ENCODE results near the gene TMPRSS7.

Gene TMPRSS7

DNA sequence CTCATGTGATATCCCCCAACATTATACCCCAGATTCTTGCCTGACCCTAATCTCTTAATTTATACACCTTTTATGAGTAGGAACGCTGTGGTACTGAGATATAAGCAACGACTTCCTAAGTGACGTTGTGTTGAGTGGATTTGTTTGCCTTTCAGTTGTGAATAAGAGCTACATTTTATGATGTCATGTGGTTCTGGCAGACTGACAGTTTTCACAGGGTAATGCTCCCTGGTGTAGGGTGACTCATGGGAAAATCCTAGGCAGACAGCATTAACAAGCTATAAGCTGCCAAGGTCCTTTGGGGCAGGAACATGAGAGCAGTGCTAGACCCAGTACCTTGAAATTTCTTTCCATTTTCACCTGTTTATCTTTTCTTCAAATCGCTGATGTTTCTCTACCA lies 62.8 kb downstream of the TMPRSS7 start:
- DNase-seq (ENCODE audit: low spot score), result no peak

GRCh38 chr3:112101916-112102315 lies 67.4 kb downstream of the TMPRSS7 start:
- DNase-seq (ENCODE audit: low spot score), result no peak

GRCh38 chr3:112104774-112105173 lies 70.2 kb downstream of the TMPRSS7 start:
- no peak for DNase-seq (ENCODE audit: low spot score)

DNA sequence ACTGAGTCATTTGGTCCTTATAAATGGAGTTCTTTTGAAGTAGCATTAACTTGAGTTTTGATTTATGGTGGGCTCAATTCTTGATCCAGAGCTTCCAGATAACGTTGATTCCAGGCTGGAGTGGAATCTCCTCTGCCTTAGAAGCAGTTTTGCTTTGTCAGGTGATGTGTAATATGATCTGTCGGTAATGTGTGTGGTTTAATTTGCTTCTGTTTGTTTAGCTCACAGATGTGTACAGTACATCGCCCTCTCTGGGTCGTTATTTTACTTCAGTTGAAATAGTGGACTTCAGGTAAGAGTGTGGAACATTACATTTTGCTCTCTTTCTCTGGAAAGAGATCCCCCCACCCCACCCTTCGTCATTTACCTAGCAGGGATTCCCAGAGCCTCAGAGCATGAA lies 74.8 kb downstream of the TMPRSS7 start:
- DNase-seq (ENCODE audit: low spot score), result no peak

- peak; percentile 30 for DNase-seq (ENCODE audit: low spot score)
Observed at GRCh38 chr3:112111785-112112402, 77.4 kb downstream of the TMPRSS7 start.

GRCh38 chr3:112114576-112115160 lies 80.1 kb downstream of the TMPRSS7 start:
- no peak for DNase-seq (ENCODE audit: low spot score)

GRCh38 chr3:112115161-112115739 lies 80.7 kb downstream of the TMPRSS7 start:
- no peak for DNase-seq (ENCODE audit: low spot score)

- no peak for DNase-seq (ENCODE audit: low spot score)
Observed at GRCh38 chr3:112115806-112116383, 81.4 kb downstream of the TMPRSS7 start.

DNA sequence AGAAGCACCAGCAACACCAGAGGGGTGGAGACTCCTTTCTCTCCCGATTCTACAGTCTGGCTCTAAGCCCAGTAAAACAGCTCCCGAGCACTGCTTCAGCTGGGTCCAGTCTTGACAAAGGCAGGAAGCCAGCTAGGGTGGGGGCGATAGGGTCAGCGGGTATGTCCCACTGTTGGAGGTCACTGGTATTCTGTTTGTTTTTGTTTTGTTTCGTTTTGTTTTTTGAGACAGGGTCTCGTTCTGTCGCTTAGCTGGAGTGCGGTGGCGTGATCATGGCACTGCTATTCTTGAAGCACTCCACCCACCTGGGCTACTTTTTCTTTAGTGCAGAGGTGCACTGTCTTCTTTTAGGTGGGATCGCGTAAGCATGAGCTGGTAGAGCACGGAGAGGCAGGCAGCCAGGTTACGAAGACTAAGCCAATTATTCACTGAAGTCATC lies 82.2 kb downstream of the TMPRSS7 start:
- no peak for DNase-seq (ENCODE audit: low spot score)

DNA sequence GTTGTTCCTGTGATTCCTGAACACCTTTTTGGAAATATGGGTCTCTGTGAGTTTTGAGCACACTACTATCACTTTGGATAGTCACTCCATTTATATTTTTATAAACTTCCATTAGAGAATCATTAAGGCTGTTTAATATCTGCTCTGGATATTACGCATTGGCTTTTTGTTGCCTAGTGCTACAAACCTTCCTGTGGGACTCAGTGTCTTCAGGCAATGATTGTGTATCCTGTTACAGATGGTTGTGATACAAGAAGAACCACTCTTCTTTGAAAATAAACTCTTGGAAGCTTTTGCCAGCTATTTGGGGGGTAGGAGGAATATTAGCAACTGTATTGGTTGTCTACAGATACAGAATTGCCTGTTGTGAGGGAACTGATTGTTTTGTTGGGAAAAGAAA lies 82.9 kb downstream of the TMPRSS7 start:
- no peak for DNase-seq (ENCODE audit: low spot score)

GRCh38 chr3:112117841-112118571 lies 83.5 kb downstream of the TMPRSS7 start:
- DNase-seq (ENCODE audit: low spot score), result no peak

GRCh38 chr3:112119962-112120836 lies 85.7 kb downstream of the TMPRSS7 start:
- no peak for DNase-seq (ENCODE audit: low spot score)

DNA sequence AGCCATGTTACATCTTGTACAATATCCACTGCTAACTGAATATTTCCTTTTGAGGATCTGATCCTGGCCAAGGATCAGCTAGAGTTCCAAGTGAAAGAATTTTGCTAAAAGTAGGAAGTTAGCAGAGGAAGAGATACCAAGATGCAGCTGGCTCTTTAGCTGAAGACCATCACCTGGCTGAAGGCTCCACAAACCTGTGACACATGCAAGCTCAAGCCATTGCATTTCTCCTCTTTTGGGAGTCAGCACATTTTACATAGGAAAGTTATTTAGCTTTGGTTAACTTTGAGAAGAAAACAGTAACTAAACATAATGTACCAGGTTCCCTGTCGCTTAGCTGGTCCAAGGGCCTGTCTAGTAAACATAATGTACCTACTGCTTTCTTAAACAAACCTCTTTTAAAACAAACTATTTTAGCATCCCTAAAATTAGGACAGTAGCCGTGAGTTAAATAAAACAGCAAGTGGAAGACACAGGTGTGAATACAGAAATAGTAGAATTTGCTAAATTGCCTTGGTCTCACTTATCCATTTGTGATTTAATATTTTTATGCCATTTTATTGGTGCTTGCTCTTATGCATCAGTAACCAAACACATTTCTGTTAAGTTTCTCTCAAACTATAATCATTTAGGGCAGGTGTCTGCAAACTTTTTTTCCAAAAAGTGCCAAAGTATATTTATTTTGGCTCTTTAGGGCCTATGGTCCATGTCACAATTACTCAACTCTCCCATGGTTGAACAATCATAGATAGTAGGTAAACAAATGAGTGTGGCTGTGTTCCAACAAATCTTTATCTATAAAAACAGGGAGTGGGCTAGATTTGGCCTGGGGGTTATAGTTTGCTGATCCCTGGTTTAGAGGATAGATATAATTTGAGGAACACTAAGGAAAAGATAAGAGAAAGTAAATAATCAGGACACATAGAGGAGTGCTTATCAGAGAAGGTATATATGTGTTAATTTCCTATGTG lies 87.3 kb downstream of the TMPRSS7 start:
- DNase-seq (ENCODE audit: low spot score), result no peak

DNA sequence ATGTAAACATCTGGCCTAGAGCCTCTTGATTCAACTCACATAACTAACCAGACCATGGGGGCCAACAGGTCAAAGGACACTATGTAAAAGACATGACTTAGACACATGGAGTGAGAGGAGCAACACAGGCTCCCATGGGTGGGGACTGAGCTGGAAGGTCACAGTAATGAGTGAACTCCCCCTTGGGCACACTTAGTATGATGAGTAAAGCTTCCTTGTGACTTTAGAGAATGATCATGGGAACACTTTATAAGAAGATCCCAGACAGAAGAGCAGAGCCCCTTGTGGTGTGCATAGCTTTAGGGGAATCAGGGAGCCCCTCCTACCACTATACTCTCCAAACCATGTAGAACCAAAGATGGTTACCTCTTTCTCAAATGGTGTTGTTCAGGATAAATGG lies 88.3 kb downstream of the TMPRSS7 start:
- DNase-seq (ENCODE audit: low spot score), result no peak

DNA sequence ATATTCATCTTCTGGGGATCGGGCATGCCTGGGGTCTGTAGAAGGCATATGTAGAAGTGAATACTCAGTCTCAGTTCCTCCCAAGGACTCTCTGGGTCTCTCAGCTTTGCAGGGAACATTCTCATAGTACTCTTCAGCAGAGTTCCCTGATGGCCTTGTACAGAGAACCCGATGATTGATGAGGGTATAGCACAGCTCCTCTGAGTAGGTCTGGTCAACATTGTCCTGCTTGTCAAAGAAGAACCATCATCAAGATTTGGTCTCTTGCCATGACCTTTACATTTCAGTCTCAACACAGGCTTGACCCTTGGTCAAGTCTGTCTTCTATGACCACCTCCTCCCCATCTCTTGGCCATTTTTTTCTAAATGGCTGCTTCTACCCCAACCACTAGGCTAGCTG lies 89.0 kb downstream of the TMPRSS7 start:
- no peak for DNase-seq (ENCODE audit: low spot score)

- DNase-seq (ENCODE audit: low spot score), result no peak
Observed at GRCh38 chr3:112124907-112125607, 90.5 kb downstream of the TMPRSS7 start.

- DNase-seq (ENCODE audit: low spot score), result no peak
Observed at GRCh38 chr3:112126511-112126911, 92.0 kb downstream of the TMPRSS7 start.

DNA sequence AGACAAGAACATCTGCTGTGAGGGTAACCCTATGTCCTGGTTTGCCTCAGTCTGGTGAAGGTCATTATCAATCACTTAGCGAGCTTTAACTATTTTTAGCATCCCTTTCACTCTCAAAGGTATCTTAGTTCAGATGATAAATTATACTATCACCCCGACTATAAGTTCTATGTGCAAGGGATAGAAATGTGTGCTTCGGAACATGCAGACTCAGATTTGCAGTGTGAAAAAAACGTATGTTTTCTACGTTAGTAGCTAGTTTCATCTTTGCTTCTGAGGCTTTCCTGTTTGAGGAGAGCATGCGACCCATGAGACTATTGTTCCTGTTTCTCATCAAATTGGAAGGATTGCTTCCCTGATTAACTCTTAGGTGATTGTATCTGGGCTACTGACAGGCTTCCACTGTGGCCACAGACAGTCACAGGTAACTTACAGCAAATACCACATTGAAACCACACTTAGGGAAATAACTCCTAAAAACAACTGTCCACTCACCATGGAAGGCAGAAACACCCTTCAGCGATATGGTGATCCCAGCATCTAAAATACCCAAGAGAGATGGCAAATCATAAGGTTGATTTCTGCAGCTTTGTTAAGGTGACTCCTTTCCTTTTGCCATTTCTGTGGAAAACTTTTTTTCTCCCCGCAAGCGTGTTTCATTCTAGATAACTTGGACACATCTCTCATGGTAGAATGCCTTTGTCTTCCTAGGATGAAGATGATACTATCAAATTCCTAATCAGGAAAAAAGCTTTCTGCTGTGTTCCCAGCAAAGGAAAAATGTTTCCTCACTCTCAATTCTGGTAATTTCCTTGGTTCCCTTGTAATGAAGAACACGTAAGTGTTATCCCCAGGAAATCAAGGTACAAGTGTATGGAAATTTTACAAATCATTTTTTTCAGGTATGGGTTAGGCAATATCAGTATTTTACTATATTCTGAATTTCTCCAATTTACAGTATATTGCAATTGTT lies 93.3 kb downstream of the TMPRSS7 start:
- DNase-seq (ENCODE audit: low spot score), result no peak

Data from cerebellar cortex (tissue), 1 donor.